ENCODE results near the gene HUWE1. TPM values are rescaled to one million over a fixed set of nuclear protein-coding genes. Genes with fewer than 3 reads are reported as not detected.

HUWE1 gene
- total and polyA plus RNA-seq, 2 experiments from 2014 or later = 61.2 to 225 TPM

GRCh38 chrX:53711436-53711835 is 24.9 kb upstream of the HUWE1 start:
- no peaks in the 10 kb centered on the region for H3K79me2 ChIP-seq (replicated peaks; ENCODE audit: insufficient read depth)
- no peak overlapping the region for H3K4me2 ChIP-seq
- no peaks in the 10 kb centered on the region for H4K20me1 ChIP-seq (replicated peaks; ENCODE audit: insufficient read depth)
- H3K9me2 ChIP-seq (ENCODE audit: insufficient read depth) = no peaks in the 10 kb centered on the region
- peaks cover 20% of the 10 kb centered on the region for H3K4me1 Mint-ChIP-seq
- no peaks in the 10 kb centered on the region for H3K4me1 ChIP-seq (ENCODE audit: insufficient read depth)
- H2AFZ ChIP-seq = no peak overlapping the region
- no peaks in the 10 kb centered on the region for H3K9me3 Mint-ChIP-seq
- H3K27me3 ChIP-seq (ENCODE audit: insufficient read depth) = no peaks in the 10 kb centered on the region
- no peaks in the 10 kb centered on the region for H3F3A ChIP-seq (replicated peaks; ENCODE audit: low read depth)
- no peaks in the 10 kb centered on the region for H3K36me3 Mint-ChIP-seq (ENCODE audit: low read depth)
- peaks cover 5% of the 10 kb centered on the region for H3K27me3 Mint-ChIP-seq (ENCODE audit: insufficient read depth, low read depth, poor library complexity)
- H3K36me3 ChIP-seq (ENCODE audit: insufficient read depth) = no peaks in the 10 kb centered on the region
- H3K4me3 ChIP-seq = no peak overlapping the region
- ATAC-seq = no peak
- DNase-seq (ENCODE audit: low spot score) = no peak
- no peak for TF ChIP-seq CTCF (conservative IDR thresholded peaks at IDR 0.05; ENCODE audit: low read depth in 2 of 2)
- no peak for TF ChIP-seq REST (IDR thresholded peaks at IDR 0.05; ENCODE audit: unreplicated experiment)
- no peak for TF ChIP-seq NANOG (IDR thresholded peaks at IDR 0.05; ENCODE audit: borderline replicate concordance)
- TF ChIP-seq EZH2phosphoT487 (IDR thresholded peaks at IDR 0.05; ENCODE audit: unreplicated experiment) = no peak
- no peak for TF ChIP-seq CREB1 (CRISPR knock-in tag; IDR thresholded peaks at IDR 0.05; ENCODE audit: low read depth)
- TF ChIP-seq ZNF114 (CRISPR knock-in tag; IDR thresholded peaks at IDR 0.05) = no peak
- no peak overlapping the region for H3K4me3 Mint-ChIP-seq
- H3K27ac ChIP-seq (ENCODE audit: low read depth) = no peak overlapping the region
- no peak overlapping the region for H3K27ac Mint-ChIP-seq

- H3K36me3 ChIP-seq (ENCODE audit: insufficient read depth) = no peaks in the 10 kb centered on the region
- no peak overlapping the region for H3K4me3 ChIP-seq
- H3K4me1 ChIP-seq (ENCODE audit: insufficient read depth) = no peaks in the 10 kb centered on the region
- Mint-ChIP-seq H3K27ac (no peak overlapping the region), H3K4me1 (no peaks in the 10 kb centered on the region), H3K9me3 (peaks cover 4% of the 10 kb centered on the region; the same call in 1 of the 3 replicates), H3K36me3 (ENCODE audit: low read depth) (no peaks in the 10 kb centered on the region), H3K27me3 (ENCODE audit: insufficient read depth, low read depth, poor library complexity) (no peaks in the 10 kb centered on the region), H3K4me3 (no peak overlapping the region)
- no peak overlapping the region for H3K27ac ChIP-seq (ENCODE audit: low read depth)
- no peaks in the 10 kb centered on the region for H3F3A ChIP-seq (replicated peaks; ENCODE audit: low read depth)
- H4K20me1 ChIP-seq (replicated peaks; ENCODE audit: insufficient read depth) = no peaks in the 10 kb centered on the region
- H3K4me2 ChIP-seq = no peak overlapping the region
- no peaks in the 10 kb centered on the region for H3K9me2 ChIP-seq (ENCODE audit: insufficient read depth)
- no peak for DNase-seq (ENCODE audit: low spot score)
- no peaks in the 10 kb centered on the region for H3K79me2 ChIP-seq (replicated peaks; ENCODE audit: insufficient read depth)
- ATAC-seq = no peak
- no peaks in the 10 kb centered on the region for H3K27me3 ChIP-seq (ENCODE audit: insufficient read depth)
- no peak overlapping the region for H2AFZ ChIP-seq
- TF ChIP-seq CTCF (conservative IDR thresholded peaks at IDR 0.05; ENCODE audit: low read depth in 2 of 2) = no peak
- TF ChIP-seq ZNF462 (CRISPR knock-in tag; IDR thresholded peaks at IDR 0.05) = no peak
- TF ChIP-seq ZNF114 (CRISPR knock-in tag; IDR thresholded peaks at IDR 0.05) = no peak
- no peak for TF ChIP-seq EZH2 (IDR thresholded peaks at IDR 0.05; ENCODE audit: low read depth, unreplicated experiment)
These were observed 18.3 kb upstream of the HUWE1 start for GRCh38 chrX:53704854-53705253.

All from GM23338 (cell line).